HG03520 (cell line): ENCODE results near the gene ZDBF2.
"Not testable (repeated sequence)": the region's sequence is repeated elsewhere in the genome, so short reads cannot be mapped to it uniquely, and the experiment has no call there.

Experiments
- ATAC-seq: cut with Tn5 transposase; IDR thresholded peaks from one replicate; pipeline ENCODE4 v1.9.1; 2021; ENCODE audit warnings: mild to moderate bottlenecking, moderate library complexity; ENCODE audit not compliant: unreplicated experiment

Gene ZDBF2

GRCh38 chr2:206274434-206275311 lies at the start of gene ZDBF2:
TSS of gene ZDBF2 (plus strand) at chr2:206274663. CDS start at chr2:206281850, 7,187 bp downstream.
- peak; percentile 72 for ATAC-seq

GRCh38 chr2:206225435-206226232 lies 48.8 kb upstream of the ZDBF2 start:
- peak; percentile 92 for ATAC-seq

- ATAC-seq = not testable (repeated sequence)
Measured at GRCh38 chr2:206228636-206229035, 45.8 kb upstream of the ZDBF2 start.

GRCh38 chr2:206229642-206230041 lies 44.8 kb upstream of the ZDBF2 start:
- no peak for ATAC-seq

- ATAC-seq = no peak
Measured at GRCh38 chr2:206230060-206230762, 44.3 kb upstream of the ZDBF2 start.

GRCh38 chr2:206231669-206232286 lies 42.7 kb upstream of the ZDBF2 start:
- ATAC-seq = no peak

GRCh38 chr2:206232287-206233035 lies 42.0 kb upstream of the ZDBF2 start:
- no peak for ATAC-seq

- ATAC-seq = no peak
Measured at GRCh38 chr2:206239157-206239556, 35.3 kb upstream of the ZDBF2 start.

- ATAC-seq = no peak
Measured at GRCh38 chr2:206240327-206240726, 34.1 kb upstream of the ZDBF2 start.

GRCh38 chr2:206241736-206242135 lies 32.7 kb upstream of the ZDBF2 start:
- no peak for ATAC-seq

- ATAC-seq = no peak
Measured at GRCh38 chr2:206245265-206245672, 29.2 kb upstream of the ZDBF2 start.

- ATAC-seq = no peak
Measured at GRCh38 chr2:206250041-206250897, 24.2 kb upstream of the ZDBF2 start.

GRCh38 chr2:206253125-206253776 lies 21.2 kb upstream of the ZDBF2 start:
- ATAC-seq = no peak

GRCh38 chr2:206253777-206254166 lies 20.7 kb upstream of the ZDBF2 start:
- ATAC-seq = no peak

- ATAC-seq = no peak
Measured at GRCh38 chr2:206255003-206255402, 19.5 kb upstream of the ZDBF2 start.

GRCh38 chr2:206256706-206257205 lies 17.7 kb upstream of the ZDBF2 start:
- ATAC-seq = no peak

- no peak for ATAC-seq
Measured at GRCh38 chr2:206257350-206257749, 17.1 kb upstream of the ZDBF2 start.

- no peak for ATAC-seq
Measured at GRCh38 chr2:206257861-206258260, 16.6 kb upstream of the ZDBF2 start.
